Measurements from ENCODE around the gene EXOG. TPM values are rescaled to one million over a fixed set of nuclear protein-coding genes. Genes with fewer than 3 reads are reported as not detected.

Gene EXOG
- total and polyA plus RNA-seq, 2 experiments from 2014 or later: 6.3 to 7.5 TPM

- TF ChIP-seq CTCF (IDR thresholded peaks at IDR 0.05; ENCODE audit: poor library complexity): no peak
- TF ChIP-seq EZH2phosphoT487 (IDR thresholded peaks at IDR 0.05; ENCODE audit: low read depth, severe bottlenecking, unreplicated experiment): no peak
- TF ChIP-seq EZH2 (IDR thresholded peaks at IDR 0.05; ENCODE audit: borderline replicate concordance): no peak
- H3K79me2 ChIP-seq: no peaks in the 10 kb centered on the region
- WGBS (ENCODE audit: low lambda C conversion rate, missing lambda C conversion rate): 98% methylated on average over 3 of the region's 3 CpGs
- H3K9me2 ChIP-seq (replicated peaks; ENCODE audit: insufficient read depth): no peaks in the 10 kb centered on the region
- no peak overlapping the region for H3K4me3 ChIP-seq
- H3K4me2 ChIP-seq: no peak overlapping the region
- no peak for DNase-seq (ENCODE audit: low spot score)
- no peak overlapping the region for H3K27ac ChIP-seq
- H3K9me3 ChIP-seq (ENCODE audit: low read depth): no peaks in the 10 kb centered on the region
- H3K27me3 ChIP-seq: no peaks in the 10 kb centered on the region
- H3K4me1 ChIP-seq (ENCODE audit: insufficient read depth): no peaks in the 10 kb centered on the region
- H2AFZ ChIP-seq: no peak overlapping the region
- no peaks in the 10 kb centered on the region for H3K36me3 ChIP-seq (replicated peaks; ENCODE audit: insufficient read depth, low read depth)
- no peaks in the 10 kb centered on the region for H4K20me1 ChIP-seq (ENCODE audit: insufficient read depth, poor library complexity, severe bottlenecking)
Observed at GRCh38 chr3:38573111-38573510, 77.0 kb downstream of the EXOG start.

DNA sequence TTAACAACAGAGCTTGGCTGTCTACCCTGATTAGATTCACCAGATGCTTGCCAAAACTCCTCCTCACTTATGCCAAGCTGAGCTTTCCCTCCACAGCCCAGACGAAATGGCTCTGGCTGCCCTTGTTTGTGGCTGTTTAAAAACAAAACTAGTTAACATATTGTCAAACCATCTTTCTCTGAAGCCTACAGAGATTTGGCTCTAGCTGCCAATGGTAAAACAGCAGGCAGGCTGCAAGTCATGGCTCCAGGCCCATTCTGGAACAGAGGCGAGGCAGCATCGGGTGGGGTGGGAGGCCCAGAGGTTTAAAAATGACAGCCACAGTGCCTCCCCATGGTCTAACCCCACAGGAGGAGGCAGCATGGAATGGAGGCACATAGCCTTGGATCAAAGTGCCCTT, 77.4 kb downstream of the EXOG start:
- DNase-seq (ENCODE audit: low spot score): no peak
- 93% methylated on average over 3 of the region's 3 CpGs for WGBS (ENCODE audit: low lambda C conversion rate, missing lambda C conversion rate)
- no peak overlapping the region for H3K4me2 ChIP-seq

DNA sequence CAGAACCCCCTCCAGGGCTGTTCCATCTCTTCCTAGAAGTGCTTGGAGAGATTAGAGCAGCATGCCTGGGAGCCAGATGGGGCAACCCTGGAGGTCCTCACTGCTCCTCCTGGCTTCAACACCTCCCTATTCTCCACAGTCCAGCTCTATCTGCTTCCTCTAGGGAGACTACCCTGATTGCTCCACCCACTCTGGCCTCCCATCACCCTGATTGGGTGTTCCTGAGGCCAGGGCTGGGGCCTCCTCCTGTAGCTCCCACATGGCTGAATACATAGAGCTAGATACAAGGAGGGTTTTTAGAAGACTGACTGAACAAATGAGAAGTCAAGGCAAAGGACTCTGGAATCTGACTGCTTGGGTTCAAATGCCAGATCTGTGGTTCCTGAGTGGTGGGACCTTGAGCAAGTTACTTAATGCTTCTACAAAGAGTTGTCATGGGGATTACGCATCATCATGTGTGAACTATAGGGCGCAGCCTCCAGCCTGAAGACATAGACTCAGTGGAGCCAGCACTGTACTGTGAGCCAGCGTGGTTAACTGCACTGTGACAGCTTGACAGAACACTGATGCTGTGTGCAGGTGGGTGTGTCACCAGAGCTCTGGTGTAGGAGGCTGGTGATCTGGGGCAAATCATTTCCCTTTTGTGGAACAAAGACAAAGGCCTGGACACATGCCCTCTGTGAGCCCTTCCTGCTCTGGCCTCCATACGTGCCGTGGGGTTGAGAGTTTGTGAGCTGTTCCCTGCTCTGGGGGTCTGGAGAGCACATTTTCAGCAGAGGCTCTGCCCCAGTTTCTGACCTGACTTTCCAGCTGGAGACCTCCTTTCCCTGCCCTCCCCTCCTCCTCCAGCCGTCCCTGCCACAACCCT, 78.5 kb downstream of the EXOG start:
- Histone ChIP-seq H3K79me2 (no peaks in the 10 kb centered on the region), H3K9me2 (replicated peaks; ENCODE audit: insufficient read depth) (no peaks in the 10 kb centered on the region), H3K4me3 (no peak overlapping the region), H3K9me3 (ENCODE audit: low read depth) (no peaks in the 10 kb centered on the region), H3K36me3 (replicated peaks; ENCODE audit: insufficient read depth, low read depth) (no peaks in the 10 kb centered on the region), H3K4me2 (no peak overlapping the region), H2AFZ (no peak overlapping the region), H3K27ac (no peak overlapping the region), H3K27me3 (no peaks in the 10 kb centered on the region), H3K4me1 (ENCODE audit: insufficient read depth) (no peaks in the 10 kb centered on the region), H4K20me1 (ENCODE audit: insufficient read depth, poor library complexity, severe bottlenecking) (no peaks in the 10 kb centered on the region)
- WGBS (ENCODE audit: low lambda C conversion rate, missing lambda C conversion rate): 69% methylated on average over 6 of the region's 6 CpGs
- TF ChIP-seq CTCF (IDR thresholded peaks at IDR 0.05; ENCODE audit: poor library complexity) (no peak), EZH2phosphoT487 (IDR thresholded peaks at IDR 0.05; ENCODE audit: low read depth, severe bottlenecking, unreplicated experiment) (no peak), EZH2 (IDR thresholded peaks at IDR 0.05; ENCODE audit: borderline replicate concordance) (no peak)
- DNase-seq (ENCODE audit: low spot score): peak; percentile 8

More for the DNA sequence above, 77.4 kb downstream of the EXOG start:
- H3K4me1 ChIP-seq (ENCODE audit: insufficient read depth): no peaks in the 10 kb centered on the region
- no peak overlapping the region for H3K4me3 ChIP-seq
- no peak overlapping the region for H2AFZ ChIP-seq
- no peak for TF ChIP-seq EZH2phosphoT487 (IDR thresholded peaks at IDR 0.05; ENCODE audit: low read depth, severe bottlenecking, unreplicated experiment)
- no peak for TF ChIP-seq CTCF (IDR thresholded peaks at IDR 0.05; ENCODE audit: poor library complexity)
- no peak for TF ChIP-seq EZH2 (IDR thresholded peaks at IDR 0.05; ENCODE audit: borderline replicate concordance)
- no peaks in the 10 kb centered on the region for H3K36me3 ChIP-seq (replicated peaks; ENCODE audit: insufficient read depth, low read depth)
- no peaks in the 10 kb centered on the region for H3K9me2 ChIP-seq (replicated peaks; ENCODE audit: insufficient read depth)
- no peaks in the 10 kb centered on the region for H3K27me3 ChIP-seq
- no peaks in the 10 kb centered on the region for H4K20me1 ChIP-seq (ENCODE audit: insufficient read depth, poor library complexity, severe bottlenecking)
- no peaks in the 10 kb centered on the region for H3K9me3 ChIP-seq (ENCODE audit: low read depth)
- no peaks in the 10 kb centered on the region for H3K79me2 ChIP-seq
- H3K27ac ChIP-seq: no peak overlapping the region
